Esophagus squamous epithelium (tissue), 5 donors: Measurements from ENCODE around the gene EIPR1. TPM values are rescaled to one million over a fixed set of nuclear protein-coding genes. Genes with fewer than 3 reads are reported as not detected.

ENCODE experiments used
- DNase-seq: peaks from one replicate; lab custom pipeline; 2025; lab: John Stamatoyannopoulos, UW
- H3K27ac ChIP-seq, 4 donors: fragments of 200-600 bp; sonication (generic); one replicate each; pipeline ENCODE4 v1.5.1; 2016 to 2019; ENCODE audit warnings: mild to moderate bottlenecking in 1 of 4
- H3K27me3 ChIP-seq, 4 donors: fragments of 200-600 bp; sonication (generic); 1 replicate in 3 of 4; 2 replicates in 1 of 4; pipeline versions ENCODE4 v1.5.1 to v1.6.0; 2017 to 2021; ENCODE audit warnings: antibody characterized with exemption in 1 of 4
- H3K36me3 ChIP-seq, 3 donors: fragments of 200-600 bp; sonication (generic); one replicate each; pipeline ENCODE4 v1.5.1; 2016 to 2019
- H3K4me1 ChIP-seq, 3 donors: fragments of 200-600 bp; sonication (generic); one replicate each; pipeline ENCODE4 v1.5.1; 2017 to 2019
- H3K4me3 ChIP-seq, 4 donors: fragments of 200-600 bp; sonication (generic); 1 replicate in 3 of 4; 2 replicates in 1 of 4; pipeline ENCODE4 v1.5.1; 2016 to 2019; ENCODE audit warnings: mild to moderate bottlenecking in 2 of 4, moderate library complexity in 1 of 4
- H3K9me3 ChIP-seq, 3 donors: fragments of 200-600 bp; sonication (generic); one replicate each; pipeline ENCODE4 v1.5.1; 2016 to 2019
- CTCF ChIP-seq, 6 experiments: fragments of 450-650 bp in 4 of 6; fragments of 200-600 bp in 2 of 6; sonication (generic) in 2 of 6; IDR thresholded peaks; one replicate each; pipeline ENCODE4 v1.5.1; 2016 to 2019; ENCODE audit warnings: antibody characterized with exemption in 6 of 6, mild to moderate bottlenecking in 4 of 6, moderate library complexity in 4 of 6
- POLR2A ChIP-seq, 4 donors: fragments of 450-650 bp; IDR thresholded peaks; one replicate each; pipeline ENCODE4 v1.6.1; 2017; ENCODE audit warnings: antibody characterized with exemption in 4 of 4, mild to moderate bottlenecking in 4 of 4, moderate library complexity in 3 of 4
- WGBS, 2 donors: methylation state at CpG; one replicate each; pipeline ENCODE4 v1.1.5; 2018; 5-methylcytosine and 5-hydroxymethylcytosine counted together
- intact Hi-C: fragments of 100-400 bp; cut with DNase I; formaldehyde crosslinking; loops from one replicate; pipeline ENCODE4 v1.15.0; 2022
- total RNA-seq, 4 donors: library from RNA; depleted of rRNA; stranded (reverse); fragments of >200 nt; gene quantifications; one replicate each; pipeline ENCODE4 v1.1.0, GENCODE V29; 2016
- donor health status: DM: yes; HTN: yes; CAD: no.

The EIPR1 gene
- total RNA-seq, 4 donors from 2014 or later, result 27.3 to 50.6 (median 31.9) TPM

GRCh38 chr2:3396920-3397559 lies 19.4 kb upstream of the EIPR1 start:
- Histone ChIP-seq H3K9me3 (peaks cover 0 to 22% (median 18%) of the 10 kb centered on the region in 3 donors), H3K4me1 (peaks cover 0 to 14% (median 0%) of the 10 kb centered on the region in 3 donors), H3K27ac (no peak overlapping the region), H3K27me3 (no peaks in the 10 kb centered on the region), H3K36me3 (peaks cover 0 to 92% (median 0%) of the 10 kb centered on the region in 3 donors), H3K4me3 (no peak overlapping the region)
- intact Hi-C loops, result no loop called here
- DNase-seq, result no peak
- no peak for TF ChIP-seq POLR2A (IDR thresholded peaks at IDR 0.05)
- TF ChIP-seq CTCF (IDR thresholded peaks at IDR 0.05), result no peak
- WGBS, 2 donors, result 64 to 84% methylated on average over 1 of the region's 1 CpG

GRCh38 chr2:3392216-3392615 lies 14.6 kb upstream of the EIPR1 start:
- Histone ChIP-seq H3K4me3 (no peak overlapping the region), H3K36me3 (peaks cover 13 to 98% (median 23%) of the 10 kb centered on the region in 3 donors), H3K27me3 (no peaks in the 10 kb centered on the region), H3K4me1 (no peaks in the 10 kb centered on the region), H3K9me3 (peaks cover 0 to 18% (median 17%) of the 10 kb centered on the region in 3 donors), H3K27ac (no peak overlapping the region)
- 81 to 92% methylated on average over 4 of the region's 4 CpGs for WGBS, 2 donors
- intact Hi-C loops, result no loop called here
- no peak for DNase-seq
- TF ChIP-seq CTCF (IDR thresholded peaks at IDR 0.05) (no peak), POLR2A (IDR thresholded peaks at IDR 0.05) (no peak)

- H3K9me3 ChIP-seq, result no peaks in the 10 kb centered on the region
- TF ChIP-seq POLR2A (IDR thresholded peaks at IDR 0.05) (no peak), CTCF (IDR thresholded peaks at IDR 0.05) (no peak)
- H3K36me3 ChIP-seq, result peaks cover 13 to 79% (median 23%) of the 10 kb centered on the region in 3 donors
- intact Hi-C loops, result no loop called here
- no peak overlapping the region for H3K27ac ChIP-seq
- H3K27me3 ChIP-seq, result no peaks in the 10 kb centered on the region
- no peak overlapping the region for H3K4me3 ChIP-seq
- WGBS, 2 donors, result 92 to 96% methylated on average over 8 of the region's 8 CpGs
- DNase-seq, result no peak
- no peaks in the 10 kb centered on the region for H3K4me1 ChIP-seq
These were observed 12.4 kb upstream of the EIPR1 start for GRCh38 chr2:3390041-3390440.

GRCh38 chr2:3389193-3389592 lies 11.6 kb upstream of the EIPR1 start:
- Histone ChIP-seq H3K9me3 (no peaks in the 10 kb centered on the region), H3K27me3 (no peaks in the 10 kb centered on the region), H3K4me3 (no peak overlapping the region), H3K36me3 (peaks cover 13 to 71% (median 23%) of the 10 kb centered on the region in 3 donors), H3K27ac (no peak overlapping the region), H3K4me1 (no peaks in the 10 kb centered on the region)
- no peak for DNase-seq
- WGBS, 2 donors, result 95 to 100% methylated on average over 10 to 20 of the region's 29 CpGs
- intact Hi-C loops, result no loop called here
- no peak for TF ChIP-seq POLR2A (IDR thresholded peaks at IDR 0.05)
- no peak for TF ChIP-seq CTCF (IDR thresholded peaks at IDR 0.05)

- no peak for DNase-seq
- Histone ChIP-seq H3K36me3 (peaks cover 13 to 66% (median 23%) of the 10 kb centered on the region in 3 donors), H3K27ac (no peak overlapping the region), H3K9me3 (no peaks in the 10 kb centered on the region), H3K27me3 (no peaks in the 10 kb centered on the region), H3K4me1 (no peaks in the 10 kb centered on the region), H3K4me3 (no peak overlapping the region)
- WGBS, 2 donors, result 96 to 100% methylated on average over 11 to 20 of the region's 31 CpGs
- intact Hi-C loops, result no loop called here
- TF ChIP-seq CTCF (IDR thresholded peaks at IDR 0.05), result no peak
These were observed 10.8 kb upstream of the EIPR1 start for GRCh38 chr2:3388412-3388738.
